Stimulated activated CD4-positive, alpha-beta T cell treated with anti-CD3 and anti-CD28 coated beads, Interleukin-1b, Interleukin-23, amount 100 ng/mL, for 48 hours (primary cell): ENCODE results near the gene KLHL42.
"Not testable (repeated sequence)": the region's sequence is repeated elsewhere in the genome, so short reads cannot be mapped to it uniquely, and the experiment has no call there.

Experiments used
- DNase-seq: peaks from one replicate; pipeline ENCODE4 v3.0.0-alpha.2; 2020

KLHL42 gene, protein sequence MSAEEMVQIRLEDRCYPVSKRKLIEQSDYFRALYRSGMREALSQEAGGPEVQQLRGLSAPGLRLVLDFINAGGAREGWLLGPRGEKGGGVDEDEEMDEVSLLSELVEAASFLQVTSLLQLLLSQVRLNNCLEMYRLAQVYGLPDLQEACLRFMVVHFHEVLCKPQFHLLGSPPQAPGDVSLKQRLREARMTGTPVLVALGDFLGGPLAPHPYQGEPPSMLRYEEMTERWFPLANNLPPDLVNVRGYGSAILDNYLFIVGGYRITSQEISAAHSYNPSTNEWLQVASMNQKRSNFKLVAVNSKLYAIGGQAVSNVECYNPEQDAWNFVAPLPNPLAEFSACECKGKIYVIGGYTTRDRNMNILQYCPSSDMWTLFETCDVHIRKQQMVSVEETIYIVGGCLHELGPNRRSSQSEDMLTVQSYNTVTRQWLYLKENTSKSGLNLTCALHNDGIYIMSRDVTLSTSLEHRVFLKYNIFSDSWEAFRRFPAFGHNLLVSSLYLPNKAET

DNA sequence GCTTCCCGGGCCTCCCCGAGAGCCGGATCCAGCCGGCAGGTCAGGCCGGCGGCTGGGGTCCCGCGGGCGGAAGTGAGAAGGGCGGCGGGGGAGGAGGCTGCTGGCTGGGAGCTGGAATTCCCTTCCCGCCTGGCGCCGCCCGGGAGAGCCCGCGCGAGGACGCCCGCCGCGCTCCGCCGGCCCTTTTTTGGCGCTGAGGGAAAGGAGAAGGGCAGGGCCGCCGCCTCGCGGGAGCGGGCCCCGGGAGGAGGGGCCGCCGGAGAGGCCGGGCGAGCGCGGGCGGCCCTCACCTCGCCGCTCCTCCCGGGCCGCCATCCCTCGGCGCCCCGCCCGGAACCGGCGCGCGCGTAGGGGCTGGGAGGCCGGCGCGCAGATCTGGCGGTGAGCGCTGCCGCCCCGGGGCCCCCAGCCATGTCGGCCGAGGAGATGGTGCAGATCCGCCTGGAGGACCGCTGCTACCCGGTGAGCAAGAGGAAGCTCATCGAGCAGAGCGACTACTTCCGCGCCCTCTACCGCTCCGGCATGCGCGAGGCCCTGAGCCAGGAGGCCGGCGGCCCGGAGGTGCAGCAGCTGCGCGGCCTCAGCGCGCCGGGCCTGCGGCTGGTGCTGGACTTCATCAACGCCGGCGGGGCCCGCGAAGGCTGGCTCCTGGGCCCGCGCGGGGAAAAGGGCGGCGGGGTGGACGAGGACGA lies at the start of gene KLHL42, which contains the start of gene MANSC4:
KLHL42 (plus strand) TSS at position 314 of the 692 bp plus-strand sequence; CDS start at position 412, 98 bp downstream.
MANSC4 (minus strand) TSS at position 317 of the 692 bp plus-strand sequence. CDS start 8,960 bp downstream, outside the sequence.
- peak; percentile 61 for DNase-seq

DNA sequence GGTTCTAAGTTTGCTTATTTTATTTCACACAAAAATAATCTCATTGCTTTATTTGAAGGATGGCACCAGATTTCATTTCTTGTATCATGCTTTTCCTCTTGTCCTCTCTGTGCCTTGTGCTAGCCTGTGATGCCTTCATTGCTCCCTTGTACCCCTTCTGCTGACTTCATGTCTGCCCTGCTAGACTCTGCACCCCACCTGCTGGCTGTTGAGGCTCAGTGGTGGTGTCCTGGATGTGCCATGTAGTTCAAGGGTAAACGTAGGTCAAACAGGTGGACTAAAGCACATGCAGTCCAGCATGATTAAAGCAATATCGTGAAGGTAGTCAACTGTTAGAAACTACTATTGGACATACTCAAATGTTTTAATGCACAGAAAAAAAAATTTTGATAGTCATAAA lies 47.8 kb upstream of the KLHL42 start:
- no peak for DNase-seq

DNA sequence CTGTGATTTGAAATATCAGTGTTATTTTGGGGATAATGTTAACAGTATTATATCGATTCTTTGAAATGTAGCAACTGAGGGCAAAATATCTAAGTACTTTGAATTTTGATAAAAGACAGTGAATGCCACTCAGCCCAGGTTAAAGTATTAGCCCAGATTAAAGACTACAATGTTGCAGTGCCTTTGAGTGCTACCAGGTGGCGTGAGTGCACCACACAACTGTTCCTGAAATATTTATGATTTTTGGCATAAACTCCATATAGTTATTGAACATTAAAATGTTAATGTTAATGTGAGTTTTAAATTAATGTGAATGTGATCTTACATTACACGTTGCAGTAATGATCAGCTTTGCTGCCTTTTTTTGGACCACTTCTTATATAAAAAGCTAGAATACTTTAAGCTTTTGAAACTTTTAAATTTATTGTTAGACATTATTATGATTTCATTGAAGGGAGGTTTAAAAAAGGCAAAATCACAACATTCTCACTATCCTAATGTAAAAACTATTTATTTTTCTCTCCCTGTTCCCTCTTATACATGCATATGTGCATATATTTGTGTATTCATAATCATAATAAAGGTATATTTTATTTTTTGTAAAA lies 46.9 kb upstream of the KLHL42 start:
- no peak for DNase-seq

DNA sequence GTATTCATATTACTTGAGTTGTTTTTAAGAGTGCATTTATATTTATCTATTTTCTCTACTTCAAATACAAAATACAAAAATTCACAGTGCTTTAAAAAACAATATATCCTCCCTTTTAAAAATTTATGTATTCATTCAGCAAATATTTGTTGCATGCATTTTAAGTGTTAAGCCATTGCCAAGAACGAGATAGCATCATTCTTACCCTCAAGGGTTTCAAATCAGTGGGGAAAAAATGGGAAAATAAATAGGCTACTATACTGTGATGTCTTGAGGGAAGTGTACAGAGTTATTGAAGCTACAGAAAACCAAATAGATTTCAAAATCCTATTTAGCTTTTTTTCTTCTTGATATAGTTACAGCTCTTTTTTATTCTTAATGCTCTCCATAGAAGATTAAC lies 46.2 kb upstream of the KLHL42 start:
- no peak for DNase-seq

DNA sequence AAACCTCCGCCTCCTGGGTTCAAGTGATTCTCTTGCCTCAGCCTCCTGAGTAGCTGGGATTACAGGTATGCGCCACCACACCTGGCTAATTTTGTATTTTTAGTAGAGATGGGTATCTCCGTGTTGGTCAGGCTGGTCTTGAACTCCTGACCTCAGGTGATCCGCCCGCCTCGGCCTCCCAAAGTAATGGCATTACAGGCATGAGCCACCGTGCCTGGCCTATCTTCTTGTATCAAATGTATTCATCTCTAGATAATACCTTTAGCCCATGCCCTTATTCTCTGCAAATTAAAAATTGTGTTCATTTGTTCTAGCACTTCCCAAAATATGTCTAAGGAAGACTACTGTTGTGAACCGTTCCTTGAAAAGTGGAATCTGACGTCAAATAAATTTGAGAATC lies 45.7 kb upstream of the KLHL42 start:
- not testable (repeated sequence) for DNase-seq

DNA sequence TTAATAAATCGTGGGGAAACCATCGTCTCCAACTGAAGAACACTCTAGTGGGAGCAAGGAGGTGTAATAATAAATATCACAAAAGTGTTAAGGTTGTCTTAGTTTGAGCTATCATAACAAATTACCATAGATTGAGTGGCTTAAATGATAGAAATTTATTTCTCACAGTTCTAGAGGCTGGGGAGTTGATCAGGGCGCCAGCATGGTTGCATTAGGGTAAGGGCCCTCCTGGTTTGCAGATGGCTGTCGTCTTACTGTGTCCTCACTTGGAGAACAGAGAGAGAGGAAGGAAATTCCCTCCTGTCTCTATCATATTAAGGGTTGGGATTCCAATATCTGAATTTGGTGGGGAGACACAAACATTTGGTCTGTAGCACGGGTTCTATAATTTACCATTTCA lies 36.4 kb upstream of the KLHL42 start:
- DNase-seq: no peak

DNA sequence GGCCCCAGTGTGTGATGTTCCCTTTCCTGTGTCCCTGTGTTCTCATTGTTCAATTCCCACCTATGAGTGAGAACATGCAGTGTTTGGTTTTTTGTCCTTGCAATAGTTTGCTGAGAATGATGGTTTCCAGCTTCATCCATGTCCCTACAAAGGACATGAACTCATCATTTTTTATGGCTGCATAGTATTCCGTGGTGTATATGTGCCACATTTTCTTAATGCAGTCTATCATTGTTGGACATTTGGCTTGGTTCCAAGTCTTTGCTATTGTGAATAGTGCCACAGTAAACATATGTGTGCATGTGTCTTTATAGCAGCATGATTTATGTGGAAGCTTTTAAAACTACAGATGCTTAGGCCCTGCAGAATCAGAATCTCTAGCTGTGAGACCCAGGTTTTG lies 34.3 kb upstream of the KLHL42 start:
- not testable (repeated sequence) for DNase-seq

DNA sequence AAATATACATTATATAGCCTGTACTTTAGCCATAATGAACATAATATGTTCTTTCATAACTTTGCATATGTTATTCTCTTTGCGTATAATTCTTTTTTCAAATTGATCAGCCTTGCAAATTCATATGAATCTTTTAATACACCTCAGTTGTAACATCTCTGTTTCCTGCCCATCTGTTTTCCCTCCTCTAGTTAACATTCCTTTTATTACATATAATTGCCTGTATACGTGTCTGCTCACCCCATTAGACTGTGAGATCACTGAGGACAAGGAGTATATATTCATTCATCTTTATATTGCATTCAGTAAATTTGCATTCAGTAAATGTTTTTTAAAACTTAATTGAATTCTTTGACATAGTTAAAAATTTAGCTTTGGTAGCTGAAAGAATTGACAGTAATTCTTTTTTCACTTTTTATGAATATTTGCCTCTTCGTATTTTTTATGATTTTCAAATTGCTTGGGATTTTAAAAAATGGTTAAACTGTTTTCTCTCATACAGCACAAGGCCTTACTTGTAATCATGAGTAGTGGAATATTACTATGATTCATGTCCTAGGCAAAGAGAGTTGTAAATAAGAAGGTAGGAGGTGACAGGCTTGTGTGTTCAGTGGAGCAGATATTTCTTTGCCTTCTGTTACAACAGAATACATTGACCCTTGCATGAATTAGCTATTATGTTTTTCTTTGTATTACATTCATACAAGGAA lies 32.8 kb upstream of the KLHL42 start:
- no peak for DNase-seq

DNA sequence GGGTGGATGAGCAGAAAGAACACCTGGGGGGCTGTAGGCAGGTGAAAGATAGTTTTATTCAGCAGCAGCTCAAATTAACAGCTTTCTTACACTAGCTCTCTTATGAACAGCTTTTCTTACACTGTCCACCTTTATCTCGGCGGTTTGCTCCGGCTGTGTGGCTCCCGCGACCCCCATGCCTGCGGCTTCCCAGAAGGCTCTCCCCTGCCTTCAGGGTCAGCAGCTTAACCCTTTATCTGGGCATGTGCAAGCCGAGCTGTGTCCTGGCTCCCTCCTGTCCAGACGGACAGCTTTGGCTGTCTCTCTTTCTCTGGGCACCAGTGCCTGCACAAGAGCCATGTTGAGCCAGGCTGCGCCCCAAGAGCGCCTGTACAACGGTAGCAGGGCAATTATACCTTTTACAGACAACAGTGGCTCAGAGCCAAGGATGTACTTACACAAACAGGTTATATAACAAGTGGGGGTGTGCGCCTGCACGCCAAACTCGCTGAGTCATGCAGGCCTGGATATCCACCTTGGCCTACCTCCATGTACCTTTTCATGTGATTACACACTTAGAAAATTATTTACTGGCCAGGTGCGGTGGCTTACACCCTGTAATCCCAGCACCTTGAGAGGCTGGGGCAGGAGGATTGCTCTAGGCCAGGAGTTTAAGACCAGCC lies 28.5 kb upstream of the KLHL42 start:
- DNase-seq: no peak

DNA sequence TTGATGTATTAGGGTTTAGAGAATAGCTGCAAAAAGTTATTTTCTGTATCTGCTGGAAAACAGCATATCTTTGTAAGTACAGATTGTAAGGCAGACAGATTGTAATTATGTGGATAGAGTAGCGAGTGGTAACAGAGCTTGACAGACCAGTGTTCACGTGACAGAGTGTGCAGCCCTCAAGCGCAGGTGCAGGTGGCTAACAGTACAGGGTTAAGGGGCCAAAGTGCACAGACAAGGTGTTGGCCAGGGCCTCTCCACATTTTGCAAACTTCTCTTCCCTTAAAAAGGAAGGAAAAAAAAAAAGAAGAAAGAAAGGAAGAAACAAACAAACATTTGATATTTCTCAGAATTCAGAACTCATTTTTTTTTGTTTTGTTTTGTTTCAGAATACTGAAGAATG lies 25.2 kb upstream of the KLHL42 start:
- no peak for DNase-seq

DNA sequence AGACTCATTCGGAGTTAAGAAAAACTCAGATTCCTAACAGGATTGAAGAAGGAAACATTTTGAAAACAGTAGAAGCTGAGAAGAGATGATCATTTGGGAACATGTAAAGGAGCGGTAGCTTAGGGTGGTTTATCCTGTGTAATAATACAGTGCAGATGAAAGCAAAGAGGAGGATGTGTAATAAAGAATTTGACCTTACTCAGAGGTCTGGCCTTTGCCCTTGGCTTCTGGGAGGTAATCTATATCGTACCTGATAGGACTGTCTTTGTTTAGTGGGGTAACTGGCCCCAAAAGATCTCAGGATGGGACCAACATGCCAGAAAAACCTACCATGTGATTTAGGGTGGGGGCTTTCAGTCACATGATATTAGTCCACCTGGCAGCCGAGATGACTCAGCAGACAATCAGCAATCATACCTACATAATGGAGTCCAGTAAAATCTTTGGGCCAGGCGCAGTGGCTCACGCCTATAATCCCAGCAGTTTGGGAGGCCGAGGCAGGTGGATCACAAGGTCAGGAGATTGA lies 23.3 kb upstream of the KLHL42 start:
- DNase-seq: no peak

DNA sequence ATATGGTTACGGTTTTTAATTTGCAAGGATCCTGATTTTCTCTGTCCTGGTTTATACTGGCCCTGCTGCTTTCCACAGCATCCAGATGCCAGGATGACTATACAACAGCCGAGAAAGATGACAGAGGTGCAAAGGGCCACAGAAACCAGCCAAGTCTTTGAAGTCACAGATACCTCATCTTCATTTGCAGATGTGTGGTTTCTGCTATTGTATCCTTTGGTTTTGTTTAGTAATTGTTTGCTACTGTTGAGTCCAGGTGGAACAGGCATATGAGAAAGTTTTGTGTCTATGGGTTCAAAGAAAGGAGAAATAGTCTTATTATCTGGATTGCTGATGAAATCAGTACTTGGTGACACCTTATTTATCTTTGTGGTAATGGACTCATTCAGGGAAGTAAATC lies 17.3 kb upstream of the KLHL42 start:
- peak; percentile 12 for DNase-seq

DNA sequence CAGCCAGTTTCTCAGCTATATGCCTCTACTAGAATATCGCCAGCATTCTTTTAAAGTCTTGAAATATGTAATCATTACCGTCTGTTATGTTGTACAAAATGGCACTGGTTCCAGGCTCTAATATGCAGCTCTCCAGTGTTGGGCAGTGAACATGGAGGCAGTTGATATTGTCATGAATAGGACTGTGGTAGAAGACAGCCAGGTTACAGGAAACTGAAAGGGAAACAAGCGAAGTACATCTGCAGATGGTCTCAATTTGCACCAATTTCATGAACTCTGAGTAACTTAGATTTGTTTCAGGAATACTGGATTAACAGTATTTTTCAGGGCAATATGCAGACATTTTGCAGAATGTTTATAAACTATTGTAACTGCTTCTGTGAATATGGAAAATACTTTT lies 13.4 kb upstream of the KLHL42 start:
- DNase-seq: no peak

DNA sequence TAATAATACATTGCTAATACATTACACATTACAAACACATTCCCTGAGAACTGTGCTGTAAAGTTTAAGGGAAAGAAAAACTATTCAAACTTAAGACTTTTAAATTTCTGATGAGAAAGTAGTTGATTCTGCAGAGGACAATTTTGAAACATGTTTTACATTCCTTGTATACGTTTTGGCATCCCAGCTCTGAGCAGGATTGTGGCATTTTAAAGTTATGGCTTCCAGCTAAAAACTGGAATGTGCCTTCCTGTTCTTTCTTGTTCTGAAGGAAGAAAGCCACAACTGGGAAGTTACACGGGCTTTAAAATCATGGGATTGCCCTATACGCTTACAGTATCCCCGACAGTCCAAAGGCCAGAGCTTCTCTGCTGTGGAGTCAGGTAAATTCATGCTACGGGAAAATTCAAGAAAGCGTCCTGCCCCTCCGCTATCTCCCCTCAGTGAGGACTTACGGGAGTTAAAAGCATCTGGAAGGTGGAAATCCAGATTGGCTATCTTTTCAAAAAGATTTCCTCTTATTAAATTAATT lies 10.8 kb upstream of the KLHL42 start:
- DNase-seq: no peak

DNA sequence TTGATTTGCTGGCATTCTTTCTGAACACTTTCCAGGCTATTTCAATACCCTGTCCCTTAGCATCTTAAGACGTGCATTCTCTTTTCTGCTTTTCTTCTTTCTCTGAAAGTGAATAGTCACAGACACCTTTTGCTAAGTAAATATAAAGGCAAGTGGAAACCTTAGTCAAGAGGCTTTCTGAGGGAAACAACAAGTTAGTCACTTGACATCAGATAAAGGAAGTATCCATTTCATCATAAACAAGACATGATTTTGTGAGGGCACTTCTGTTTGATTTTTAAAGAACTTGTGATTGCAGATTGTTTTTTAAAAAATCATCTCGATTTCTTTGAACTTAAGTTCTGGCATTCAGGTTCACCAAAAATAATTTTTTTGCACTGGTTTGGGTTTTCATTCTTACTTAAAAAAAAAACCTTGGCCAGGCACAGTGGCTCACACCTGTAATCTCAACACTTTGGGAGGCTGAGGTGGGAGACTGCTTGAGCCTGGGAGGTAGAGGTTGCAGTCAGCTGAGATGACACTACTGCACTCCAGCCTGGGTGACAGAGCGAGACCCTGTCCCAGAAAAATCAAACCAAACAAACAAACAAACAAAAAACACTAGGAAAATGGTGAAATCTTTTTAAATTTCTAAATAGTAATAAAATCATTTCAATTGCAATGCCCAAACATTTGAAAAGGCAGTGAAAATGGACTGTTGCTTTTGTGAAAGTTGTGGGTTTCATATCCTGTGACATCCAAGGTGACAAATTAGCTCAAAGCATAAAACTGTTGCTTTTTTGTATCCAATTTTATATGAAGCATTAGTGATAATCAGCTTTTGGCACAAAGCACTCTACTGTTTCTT lies 8.3 kb upstream of the KLHL42 start:
- DNase-seq: no peak

DNA sequence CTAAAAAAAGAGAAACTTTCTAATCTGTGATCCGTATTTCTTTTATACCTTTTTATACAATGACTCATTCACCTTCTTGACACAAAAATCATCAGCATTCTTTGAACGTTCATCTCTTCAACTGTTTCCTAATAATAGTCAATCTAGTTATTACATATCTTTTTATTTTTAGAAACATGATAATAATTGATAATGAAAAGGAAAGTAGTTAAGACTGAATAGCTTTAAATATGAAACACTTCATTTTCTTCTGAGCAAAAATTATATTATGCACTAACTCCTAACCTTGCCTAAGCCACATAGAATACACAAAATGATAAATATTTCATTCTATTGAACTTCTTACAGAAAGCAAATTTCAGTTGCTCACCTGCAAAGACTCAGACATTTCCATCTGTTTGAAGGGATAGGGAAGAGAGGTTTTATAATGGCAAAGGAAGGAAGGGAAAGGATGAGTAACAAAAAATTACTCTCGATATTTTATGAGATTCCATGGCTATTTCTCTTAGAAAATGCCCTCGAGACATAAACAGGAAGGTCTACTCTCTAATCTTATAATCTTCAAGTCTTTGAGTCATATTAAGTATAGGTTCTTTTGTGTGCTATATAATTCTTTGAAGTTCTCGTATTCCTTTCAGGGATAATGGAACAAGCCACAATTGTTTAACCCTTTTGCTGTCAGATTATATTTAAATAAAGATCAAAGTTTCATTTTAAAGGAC lies 7.5 kb upstream of the KLHL42 start:
- DNase-seq: no peak

DNA sequence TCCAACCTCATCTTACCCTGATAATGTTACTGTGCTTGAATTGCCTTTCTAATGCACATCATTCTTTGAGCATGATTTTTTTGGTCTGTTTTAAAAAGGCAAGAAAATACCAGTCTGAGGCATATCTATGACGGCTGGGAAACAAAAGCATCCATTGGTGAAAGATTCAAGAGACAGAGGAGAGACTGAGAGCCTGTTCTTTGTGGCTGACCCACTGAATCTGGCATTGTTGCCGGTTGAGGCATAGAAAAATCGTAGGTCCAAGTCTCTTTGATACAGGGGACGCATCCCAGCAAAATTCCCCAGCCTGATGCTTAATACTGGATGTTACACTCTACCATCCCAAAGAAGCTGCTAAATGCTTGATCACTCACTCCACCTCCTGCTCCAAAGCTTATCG lies 2.9 kb upstream of the KLHL42 start:
- DNase-seq: no peak

DNA sequence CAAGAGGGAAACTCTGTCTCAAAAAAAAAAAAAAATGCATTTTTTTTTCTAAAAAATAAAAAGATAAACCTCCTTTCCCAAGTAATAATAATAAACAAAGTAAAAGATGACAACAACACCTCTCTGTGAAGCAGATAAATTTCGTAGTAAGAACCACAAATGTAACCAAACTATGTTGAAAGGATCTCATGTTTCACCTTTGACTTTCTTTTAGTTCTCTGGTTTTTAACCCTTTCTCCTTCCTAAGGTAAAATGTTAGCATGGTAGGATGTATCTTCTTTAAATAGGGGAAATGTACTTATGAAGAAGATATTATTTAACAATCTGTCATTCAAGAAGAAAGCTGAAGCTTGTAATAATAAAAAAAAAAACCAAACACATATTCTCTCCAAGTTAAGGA lies 1.8 kb upstream of the KLHL42 start:
- DNase-seq: no peak

DNA sequence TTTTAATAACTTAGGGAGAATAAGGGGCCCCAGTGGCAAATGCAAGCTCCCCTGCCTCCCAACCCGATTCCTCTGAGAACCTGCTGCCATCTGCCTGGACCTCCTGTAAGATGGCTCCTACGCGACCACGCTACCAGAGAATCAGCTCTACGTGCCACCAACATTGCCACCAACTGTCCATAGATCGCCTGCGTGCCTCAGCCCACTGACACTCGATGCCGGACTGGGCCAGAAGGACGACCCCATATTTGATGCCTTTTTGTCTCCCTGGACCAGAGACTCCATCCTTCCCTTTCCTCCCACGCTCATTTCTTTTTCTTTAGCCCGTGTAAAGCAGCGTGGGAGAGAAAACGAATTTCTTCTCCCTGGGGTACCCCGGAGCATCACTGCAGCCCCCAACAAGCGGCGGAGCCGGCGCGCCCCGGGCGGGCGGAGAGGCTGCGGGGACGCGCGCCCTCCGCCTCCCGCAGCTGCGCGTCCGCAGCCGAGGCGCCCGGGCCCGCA lies 565 bp upstream of the KLHL42 start:
- no peak for DNase-seq
